Smooth muscle cell (in vitro differentiated cells): ENCODE data around the gene USE1. TPM values are rescaled to one million over a fixed set of nuclear protein-coding genes. Genes with fewer than 3 reads are reported as not detected.

Experiments
- DNase-seq: peaks from one replicate; lab custom pipeline; 2025; ENCODE audit not compliant: unreplicated experiment; lab: John Stamatoyannopoulos, UW
- H2AFZ ChIP-seq: fragments of 200-600 bp; sonication (generic); 2 replicates; pipeline ENCODE4 v1.6.0; 2016; ENCODE audit warnings: antibody characterized with exemption, low read depth, mild to moderate bottlenecking
- H3F3A ChIP-seq: fragments of 200-600 bp; sonication (generic); 2 replicates; pipeline ENCODE4 v1.6.0; 2017; ENCODE audit warnings: antibody characterized with exemption, low read depth
- H3K27ac ChIP-seq: fragments of 200-600 bp; sonication (generic); 2 replicates; pipeline ENCODE4 v1.5.1; 2016; ENCODE audit warnings: low read depth, mild to moderate bottlenecking
- H3K27me3 ChIP-seq: fragments of 200-600 bp; sonication (generic); 2 replicates; pipeline ENCODE4 v1.6.1; 2016; ENCODE audit warnings: low read depth, mild to moderate bottlenecking
- H3K36me3 ChIP-seq: fragments of 200-600 bp; sonication (generic); 2 replicates; pipeline ENCODE4 v1.5.1; 2016; ENCODE audit warnings: low read depth
- H3K4me1 ChIP-seq: fragments of 200-600 bp; sonication (generic); 2 replicates; pipeline ENCODE4 v1.5.1; 2016; ENCODE audit warnings: low read depth
- H3K4me2 ChIP-seq: fragments of 200-600 bp; sonication (generic); 2 replicates; pipeline ENCODE4 v1.6.0; 2016; ENCODE audit warnings: mild to moderate bottlenecking
- H3K4me3 ChIP-seq: fragments of 200-600 bp; sonication (generic); 2 replicates; pipeline ENCODE4 v1.5.1; 2016; ENCODE audit warnings: mild to moderate bottlenecking
- H3K79me2 ChIP-seq: fragments of 200-600 bp; sonication (generic); 2 replicates; pipeline ENCODE4 v1.6.0; 2016; ENCODE audit warnings: low read depth, mild to moderate bottlenecking
- H3K9ac ChIP-seq: fragments of 200-600 bp; sonication (generic); 2 replicates; pipeline ENCODE4 v1.6.0; 2016; ENCODE audit warnings: low read depth
- H3K9me3 ChIP-seq: fragments of 200-600 bp; sonication (generic); replicated peaks from 2 replicates; pipeline ENCODE4 v1.5.1; 2016; ENCODE audit warnings: low read depth
- H4K20me1 ChIP-seq: fragments of 200-600 bp; sonication (generic); 2 replicates; pipeline ENCODE4 v1.6.0; 2016; ENCODE audit warnings: low read depth
- CTCF ChIP-seq: fragments of 200-600 bp; sonication (generic); IDR thresholded peaks from 2 replicates; pipeline ENCODE4 v1.5.1; 2017; ENCODE audit warnings: borderline replicate concordance, mild to moderate bottlenecking, antibody characterized with exemption; ENCODE audit not compliant: insufficient read depth, poor library complexity, severe bottlenecking
- WGBS: methylation state at CpG from one replicate; pipeline ENCODE4 v1.1.7; 2016; ENCODE audit warnings: low lambda C conversion rate; 5-methylcytosine and 5-hydroxymethylcytosine counted together
- polyA plus RNA-seq: library from polyadenylated mRNA; unstranded; fragments of >200 nt; fragmentation: Nextera tagmentation; extraction: Ambion mirVana; gene quantifications from 2 replicates; pipeline ENCODE4 v1.2.1, GENCODE V29; 2016
- total RNA-seq: library from RNA; depleted of rRNA; stranded (reverse); fragments of >200 nt; gene quantifications from 2 replicates; pipeline ENCODE4 v1.2.3, GENCODE V29; 2014

USE1 gene
- total and polyA plus RNA-seq, 2 experiments from 2014 or later = 16.4 to 28.8 TPM

DNA sequence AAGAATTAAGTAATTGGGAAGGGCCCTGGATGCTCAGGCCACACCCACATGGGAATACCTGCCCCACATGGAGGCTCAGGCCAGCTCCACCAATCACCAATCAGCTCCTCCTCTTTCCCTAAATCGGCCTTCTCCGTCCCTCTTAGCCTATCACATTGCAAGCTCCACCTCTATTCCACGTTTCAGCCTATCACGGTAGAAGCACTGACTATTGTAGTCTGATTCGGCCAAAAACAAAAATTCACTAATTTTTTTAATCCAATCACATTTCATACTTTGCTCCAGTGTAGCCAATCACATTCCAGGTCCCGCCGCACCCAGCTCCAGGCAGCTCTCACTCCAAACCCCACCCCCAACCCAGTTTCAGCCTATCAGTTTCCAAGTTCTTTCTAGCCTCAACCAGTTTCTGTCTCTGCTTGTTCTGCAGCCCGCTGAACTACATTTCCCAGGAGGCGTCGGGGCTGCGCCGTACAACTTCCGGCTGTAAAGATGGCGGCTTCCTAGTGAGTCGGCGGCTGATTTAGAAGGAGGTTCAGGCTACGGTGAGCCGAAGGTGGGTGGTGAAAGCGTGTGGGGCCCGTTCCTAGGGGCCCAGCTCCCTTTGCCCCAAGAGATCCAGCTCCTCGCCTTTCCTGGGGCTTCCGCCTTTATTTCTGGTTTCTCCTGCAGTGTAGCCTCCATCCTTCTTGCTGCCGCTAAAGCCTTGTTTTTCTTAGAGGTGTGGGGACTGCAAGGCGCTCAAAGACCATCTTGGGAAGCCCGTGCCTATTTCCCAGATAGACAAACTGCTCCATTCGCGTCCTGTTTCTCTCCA is 52.0 kb downstream of the USE1 start, which contains the start of gene BABAM1:
TSS of gene BABAM1 (plus strand) at position 469 of the 814 bp plus-strand sequence. CDS start 1,364 bp downstream, outside the sequence.
- H3K9ac ChIP-seq = peak within 1 kb of the TSS; percentile 72
- TF ChIP-seq CTCF = no peak
- H3K27ac ChIP-seq = peak within 1 kb of the TSS; percentile 68
- H3K27me3 ChIP-seq = no peaks in the 10 kb centered on the region
- H3K4me3 ChIP-seq = peak within 1 kb of the TSS; percentile 83
- peak; percentile 76 for DNase-seq
- peaks cover 4% of the 10 kb centered on the region for H3K4me1 ChIP-seq
- H3K36me3 ChIP-seq = no peaks in the 10 kb centered on the region
- H4K20me1 ChIP-seq = no peaks in the 10 kb centered on the region
- 1% methylated on average over 27 of the region's 27 CpGs for WGBS
- no peaks in the 10 kb centered on the region for H3F3A ChIP-seq
- no peaks in the 10 kb centered on the region for H3K9me3 ChIP-seq
- peaks cover 6% of the 10 kb centered on the region for H3K79me2 ChIP-seq
- peak within 1 kb of the TSS; percentile 88 for H3K4me2 ChIP-seq
- H2AFZ ChIP-seq = peak within 1 kb of the TSS; percentile 89

DNA sequence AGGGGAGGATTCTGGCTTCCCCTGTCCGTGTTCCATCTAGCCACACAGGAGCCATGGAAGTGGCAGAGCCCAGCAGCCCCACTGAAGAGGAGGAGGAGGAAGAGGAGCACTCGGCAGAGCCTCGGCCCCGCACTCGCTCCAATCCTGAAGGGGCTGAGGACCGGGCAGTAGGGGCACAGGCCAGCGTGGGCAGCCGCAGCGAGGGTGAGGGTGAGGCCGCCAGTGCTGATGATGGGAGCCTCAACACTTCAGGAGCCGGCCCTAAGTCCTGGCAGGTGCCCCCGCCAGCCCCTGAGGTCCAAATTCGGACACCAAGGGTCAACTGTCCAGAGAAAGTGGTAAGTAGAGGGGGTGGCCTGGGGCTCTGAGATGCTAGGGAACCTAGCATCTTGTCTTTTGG is 53.6 kb downstream of the USE1 start:
- Histone ChIP-seq H3K36me3 (no peaks in the 10 kb centered on the region), H3K27me3 (no peaks in the 10 kb centered on the region), H3K9me3 (no peaks in the 10 kb centered on the region), H2AFZ (no peak overlapping the region), H3K27ac (no peak overlapping the region), H3K4me3 (no peak overlapping the region), H3K79me2 (peaks cover 6% of the 10 kb centered on the region), H3F3A (no peaks in the 10 kb centered on the region), H3K4me1 (peaks cover 4% of the 10 kb centered on the region), H3K4me2 (peak overlapping the region; percentile 88), H4K20me1 (no peaks in the 10 kb centered on the region), H3K9ac (no peak overlapping the region)
- TF ChIP-seq CTCF = no peak
- no peak for DNase-seq
- WGBS = 94% methylated on average over 12 of the region's 13 CpGs

Other genes starting within 250 kb of the USE1 start
- gene CPAMD8, start 188.5 kb upstream of the USE1 start, total RNA-seq = 0.81 and 2.6 TPM in 2 replicates
- 6.9 and 9.4 TPM in 2 replicates for gene CPAMD8, start 188.5 kb upstream of the USE1 start, polyA plus RNA-seq
- 3.3 and 7.4 TPM in 2 replicates for gene HAUS8, start 139.9 kb upstream of the USE1 start, total RNA-seq
- gene HAUS8, start 139.9 kb upstream of the USE1 start, polyA plus RNA-seq = 6.3 and 8.5 TPM in 2 replicates
- gene MYO9B, start 139.6 kb upstream of the USE1 start, total RNA-seq = 44.6 and 48.7 TPM in 2 replicates
- gene MYO9B, start 139.6 kb upstream of the USE1 start, polyA plus RNA-seq = 46.6 and 49.4 TPM in 2 replicates
- gene OCEL1, start 10.9 kb downstream of the USE1 start, total RNA-seq = 2.9 and 3.2 TPM in 2 replicates
- gene OCEL1, start 10.9 kb downstream of the USE1 start, polyA plus RNA-seq = 34.9 and 41.3 TPM in 2 replicates
- 47.8 and 57.4 TPM in 2 replicates for gene NR2F6, start 30.6 kb downstream of the USE1 start, total RNA-seq
- gene NR2F6, start 30.6 kb downstream of the USE1 start, polyA plus RNA-seq = 99.8 and 104 TPM in 2 replicates
- gene USHBP1, start 49.4 kb downstream of the USE1 start, total RNA-seq = not detected in 2 replicates
- not detected in 2 replicates for gene USHBP1, start 49.4 kb downstream of the USE1 start, polyA plus RNA-seq
- 62.0 and 69.8 TPM in 2 replicates for gene BABAM1, start 52.1 kb downstream of the USE1 start, total RNA-seq
- 108 and 110 TPM in 2 replicates for gene BABAM1, start 52.1 kb downstream of the USE1 start, polyA plus RNA-seq
- gene ANKLE1, start 66.5 kb downstream of the USE1 start, total RNA-seq = 0.36 and 1.0 TPM in 2 replicates
- 0.61 and 1.3 TPM in 2 replicates for gene ANKLE1, start 66.5 kb downstream of the USE1 start, polyA plus RNA-seq
- gene ABHD8, start 88.1 kb downstream of the USE1 start, total RNA-seq = 6.1 and 9.2 TPM in 2 replicates
- 15.1 and 16.6 TPM in 2 replicates for gene ABHD8, start 88.1 kb downstream of the USE1 start, polyA plus RNA-seq
- 32.0 and 67.2 TPM in 2 replicates for gene MRPL34, start 90.5 kb downstream of the USE1 start, total RNA-seq
- gene MRPL34, start 90.5 kb downstream of the USE1 start, polyA plus RNA-seq = 78.6 and 84.2 TPM in 2 replicates
- 26.5 and 26.9 TPM in 2 replicates for gene DDA1, start 94.2 kb downstream of the USE1 start, total RNA-seq
- 51.8 and 72.4 TPM in 2 replicates for gene DDA1, start 94.2 kb downstream of the USE1 start, polyA plus RNA-seq
- gene ANO8, start 119.5 kb downstream of the USE1 start, total RNA-seq = 6.4 and 8.0 TPM in 2 replicates
- gene ANO8, start 119.5 kb downstream of the USE1 start, polyA plus RNA-seq = 1.3 and 2.4 TPM in 2 replicates
- gene GTPBP3, start 122.2 kb downstream of the USE1 start, total RNA-seq = 11.7 and 16.5 TPM in 2 replicates
- 19.6 and 23.3 TPM in 2 replicates for gene GTPBP3, start 122.2 kb downstream of the USE1 start, polyA plus RNA-seq
- gene PLVAP, start 162.0 kb downstream of the USE1 start, total RNA-seq = 0.31 TPM in 1 of 2 replicates, not detected in the other
- gene PLVAP, start 162.0 kb downstream of the USE1 start, polyA plus RNA-seq = not detected in 2 replicates
- gene CCDC194, start 178.8 kb downstream of the USE1 start, total RNA-seq = not detected in 2 replicates
- gene CCDC194, start 178.8 kb downstream of the USE1 start, polyA plus RNA-seq = not detected in 2 replicates
- 3.7 and 5.2 TPM in 2 replicates for gene BST2, start 190.3 kb downstream of the USE1 start, total RNA-seq
- 14.4 and 22.4 TPM in 2 replicates for gene BST2, start 190.3 kb downstream of the USE1 start, polyA plus RNA-seq
- gene MVB12A, start 204.7 kb downstream of the USE1 start, total RNA-seq = 46.6 and 68.1 TPM in 2 replicates
- 89.6 and 98.1 TPM in 2 replicates for gene MVB12A, start 204.7 kb downstream of the USE1 start, polyA plus RNA-seq
- gene TMEM221, start 233.3 kb downstream of the USE1 start, total RNA-seq = 0.31 and 1.5 TPM in 2 replicates
- 0.63 and 1.5 TPM in 2 replicates for gene TMEM221, start 233.3 kb downstream of the USE1 start, polyA plus RNA-seq
- 0.45 TPM in 1 of 2 replicates, not detected in the other for gene NXNL1, start 245.6 kb downstream of the USE1 start, total RNA-seq
- not detected in 2 replicates for gene NXNL1, start 245.6 kb downstream of the USE1 start, polyA plus RNA-seq